Hematopoietic multipotent progenitor cell (in vitro differentiated cells): ENCODE results near the gene HCN4. TPM values are rescaled to one million over a fixed set of nuclear protein-coding genes. Genes with fewer than 3 reads are reported as not detected.
"Not testable (repeated sequence)": the region's sequence is repeated elsewhere in the genome, so short reads cannot be mapped to it uniquely, and the experiment has no call there.

Experiments used
- DNase-seq, 3 donors: peaks; one replicate each; pipeline ENCODE4 v3.0.0-alpha.2; 2011 to 2015; ENCODE audit warnings: low read depth in 2 of 3, low spot score in 2 of 3
- total RNA-seq: library from RNA; depleted of rRNA; stranded (reverse); fragments of >200 nt; gene quantifications from one replicate; pipeline ENCODE4 v1.2.3, GENCODE V29; 2012

The HCN4 gene
- total RNA-seq: under 0.01 TPM

- no peak for DNase-seq
These were observed at the start of gene HCN4 for GRCh38 chr15:73368301-73369136. Gene HCN4 (minus strand): TSS chr15:73368958. CDS start chr15:73368270, 688 bp downstream.

DNA sequence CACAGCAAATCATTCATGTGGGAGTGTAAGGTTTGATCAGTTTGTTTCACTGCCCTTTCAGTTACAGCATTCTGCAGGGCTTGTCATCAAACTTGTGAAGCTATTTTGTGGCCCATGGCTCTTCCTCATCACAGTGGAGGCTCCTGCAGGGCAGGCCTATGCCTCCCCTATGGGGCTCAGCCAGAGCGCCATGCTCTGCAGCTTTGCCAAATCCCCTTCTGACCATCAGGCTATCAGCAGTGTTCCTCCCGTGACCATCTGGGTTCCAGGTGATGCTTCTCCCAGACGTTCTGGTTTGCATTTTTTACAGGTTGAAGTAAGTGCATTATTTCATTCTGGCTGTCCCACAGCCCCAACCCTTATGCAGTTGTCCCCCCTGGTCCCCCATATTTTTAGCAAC is 46.1 kb upstream of the HCN4 start:
- no peak for DNase-seq

GRCh38 chr15:73403171-73403570 is 34.4 kb upstream of the HCN4 start:
- no peak for DNase-seq

- DNase-seq: not testable (repeated sequence)
These were observed 31.5 kb upstream of the HCN4 start for GRCh38 chr15:73400222-73400621.

DNA sequence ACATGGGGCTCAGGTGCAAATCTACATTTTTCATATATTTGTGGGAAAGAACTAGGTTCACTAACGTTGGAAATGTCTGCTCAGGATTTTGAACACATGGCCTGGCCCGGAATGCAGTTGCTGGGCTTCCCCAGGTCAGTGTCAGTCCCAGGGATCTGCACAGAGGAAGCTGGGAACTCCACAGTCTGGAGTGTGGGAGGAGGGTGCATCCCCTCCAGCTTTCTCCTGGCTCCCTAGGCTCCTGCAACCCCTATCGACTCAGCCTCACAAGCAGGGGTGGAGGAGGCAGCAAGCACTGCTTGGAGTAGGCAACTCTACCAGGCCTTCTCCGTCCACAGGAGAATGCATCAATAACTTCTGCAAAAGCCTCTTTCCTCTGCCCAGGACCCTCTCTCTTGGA is 30.1 kb upstream of the HCN4 start:
- DNase-seq: no peak

DNA sequence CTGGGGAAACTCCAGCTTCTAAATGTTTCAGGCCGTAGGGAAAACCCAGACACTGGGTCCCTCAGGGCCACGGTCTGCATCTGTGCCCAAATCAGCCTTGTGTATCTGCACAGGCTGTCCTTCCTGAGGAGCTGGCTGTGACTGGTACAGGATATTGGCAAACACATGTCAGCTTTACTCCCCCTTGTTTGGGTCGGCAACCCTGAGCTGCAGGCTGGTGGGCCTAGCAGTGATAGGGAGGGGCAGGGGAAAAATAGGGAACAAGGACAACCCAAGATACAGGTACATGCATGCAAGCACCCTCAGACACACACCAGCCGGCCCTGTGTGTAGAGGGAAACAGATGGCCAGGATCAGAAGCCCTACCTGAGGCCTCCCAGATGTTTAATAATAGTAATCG is 28.7 kb upstream of the HCN4 start:
- no peak for DNase-seq

DNA sequence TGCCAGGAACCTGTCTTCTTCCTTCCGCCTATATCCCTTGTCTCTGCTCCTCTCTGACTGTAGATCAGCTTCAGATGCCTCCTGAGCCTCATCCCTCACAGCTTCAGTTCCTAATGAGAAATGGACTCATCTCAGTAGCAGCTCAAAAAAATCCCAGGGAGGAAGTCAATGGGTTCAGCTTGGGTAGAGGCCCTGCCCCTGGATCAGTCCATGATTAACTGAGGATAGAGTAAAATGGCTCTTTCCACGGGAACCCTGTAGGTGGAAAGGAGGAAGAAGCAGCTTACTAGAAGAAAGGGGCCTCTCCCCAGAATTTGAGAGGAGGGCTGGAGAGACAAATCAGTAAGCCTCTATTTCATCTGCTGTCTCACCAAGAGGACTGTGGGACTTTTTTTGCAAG is 26.9 kb upstream of the HCN4 start:
- no peak for DNase-seq

DNA sequence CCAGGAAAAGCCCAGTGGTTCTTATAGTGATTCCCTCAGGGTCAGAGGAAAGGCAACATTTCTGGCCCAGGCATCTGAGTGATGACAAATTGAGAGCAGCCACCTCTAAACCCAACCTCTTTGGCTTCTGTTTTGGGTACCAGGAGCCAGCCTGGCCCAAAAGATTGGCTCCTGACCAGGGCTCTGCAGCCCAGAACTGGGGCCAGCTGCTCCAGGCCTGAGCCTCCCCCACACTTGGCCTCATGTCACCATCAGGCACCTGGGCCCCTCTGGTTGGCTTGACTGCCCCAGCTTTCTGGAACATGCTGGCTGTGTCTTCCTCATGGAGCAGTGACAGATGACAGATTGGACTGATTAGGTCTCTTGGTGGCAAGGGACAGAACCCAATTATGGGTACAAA is 26.0 kb upstream of the HCN4 start:
- no peak for DNase-seq

DNA sequence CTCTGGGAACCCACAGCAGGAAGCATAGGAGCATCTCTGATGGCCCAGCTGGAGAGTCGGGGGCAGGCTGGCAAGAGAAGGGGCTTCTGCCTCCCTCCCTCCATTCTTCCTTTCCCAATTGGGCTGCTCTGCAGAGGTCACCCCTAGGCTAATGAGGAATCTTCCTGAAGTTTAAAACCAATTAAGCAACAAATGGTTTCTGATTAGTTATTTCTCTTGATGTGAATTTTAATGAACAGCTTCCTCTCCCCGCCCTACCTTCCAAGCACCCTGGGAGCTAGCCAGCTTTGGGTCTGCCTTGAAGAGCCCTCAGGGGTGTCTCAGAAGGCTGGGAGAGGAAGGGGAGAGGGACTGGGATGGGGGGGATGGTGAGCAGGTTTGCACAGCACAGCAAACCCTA is 24.6 kb upstream of the HCN4 start:
- DNase-seq: no peak

- no peak for DNase-seq
These were observed 23.3 kb upstream of the HCN4 start for GRCh38 chr15:73392025-73392424.

DNA sequence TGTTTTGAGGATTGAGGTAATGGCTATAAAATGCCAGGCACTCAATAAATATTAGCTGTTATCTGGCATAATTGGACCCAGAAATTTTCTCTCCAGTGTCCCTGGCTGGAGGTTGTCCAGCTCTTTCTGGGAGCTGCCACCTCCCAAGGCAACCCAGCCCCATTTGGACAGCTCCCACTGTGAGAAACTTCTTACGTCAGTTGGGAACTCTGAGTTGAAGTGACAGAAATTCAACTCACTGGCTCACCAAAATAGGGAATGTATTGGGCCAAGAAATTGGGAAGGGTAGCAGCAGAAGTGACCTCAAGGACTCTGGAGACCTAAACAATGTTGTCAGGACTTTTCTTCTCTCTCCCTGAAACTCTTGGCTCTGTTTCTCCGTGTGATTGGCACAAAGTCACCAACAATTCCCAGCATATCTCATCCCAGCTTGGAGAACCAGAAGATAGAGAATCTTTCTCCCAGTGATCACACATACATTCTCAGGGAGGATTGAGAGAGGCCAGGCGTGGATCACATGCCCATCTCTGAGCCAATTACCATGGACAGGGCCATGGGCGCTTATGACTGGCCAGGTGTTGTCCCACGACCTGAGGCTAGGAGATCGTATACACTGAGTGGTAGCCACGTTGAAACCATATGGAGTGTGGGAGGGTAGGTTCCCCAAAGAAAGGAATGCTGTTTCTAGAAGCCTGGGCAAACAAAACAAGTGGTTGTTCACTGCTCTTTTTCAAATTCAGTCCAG is 22.5 kb upstream of the HCN4 start:
- DNase-seq: no peak

DNA sequence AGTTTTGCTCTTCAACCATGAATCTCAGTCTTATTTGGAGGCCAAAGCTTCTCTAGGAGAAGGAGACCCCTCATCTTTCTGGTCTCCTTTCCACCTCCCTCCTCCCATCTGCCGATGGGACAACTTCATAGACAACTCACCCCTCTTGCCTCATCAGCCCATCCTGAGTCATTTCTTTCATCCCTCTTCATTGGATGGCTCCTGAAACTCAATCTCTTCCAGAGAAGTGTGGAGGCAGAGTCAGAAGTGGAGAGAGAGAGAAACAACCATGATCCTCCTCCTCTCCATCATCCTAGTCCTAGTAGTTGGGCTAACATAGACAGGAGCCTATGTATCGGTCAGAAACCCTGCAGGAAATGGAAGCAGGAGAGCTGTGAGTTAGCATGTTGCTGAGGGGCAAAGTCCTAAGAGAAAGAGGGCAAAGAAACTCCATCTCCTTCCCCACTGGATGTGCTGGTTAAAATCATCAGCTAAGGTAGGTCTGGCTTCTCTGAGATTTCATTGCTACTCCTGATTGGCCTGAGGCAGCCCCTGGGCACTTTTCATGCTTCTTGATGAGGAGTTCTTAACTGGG is 21.3 kb upstream of the HCN4 start:
- no peak for DNase-seq

- DNase-seq: no peak
These were observed 20.8 kb upstream of the HCN4 start for GRCh38 chr15:73389539-73389938.

- no peak for DNase-seq
These were observed 19.6 kb upstream of the HCN4 start for GRCh38 chr15:73388256-73388781.

DNA sequence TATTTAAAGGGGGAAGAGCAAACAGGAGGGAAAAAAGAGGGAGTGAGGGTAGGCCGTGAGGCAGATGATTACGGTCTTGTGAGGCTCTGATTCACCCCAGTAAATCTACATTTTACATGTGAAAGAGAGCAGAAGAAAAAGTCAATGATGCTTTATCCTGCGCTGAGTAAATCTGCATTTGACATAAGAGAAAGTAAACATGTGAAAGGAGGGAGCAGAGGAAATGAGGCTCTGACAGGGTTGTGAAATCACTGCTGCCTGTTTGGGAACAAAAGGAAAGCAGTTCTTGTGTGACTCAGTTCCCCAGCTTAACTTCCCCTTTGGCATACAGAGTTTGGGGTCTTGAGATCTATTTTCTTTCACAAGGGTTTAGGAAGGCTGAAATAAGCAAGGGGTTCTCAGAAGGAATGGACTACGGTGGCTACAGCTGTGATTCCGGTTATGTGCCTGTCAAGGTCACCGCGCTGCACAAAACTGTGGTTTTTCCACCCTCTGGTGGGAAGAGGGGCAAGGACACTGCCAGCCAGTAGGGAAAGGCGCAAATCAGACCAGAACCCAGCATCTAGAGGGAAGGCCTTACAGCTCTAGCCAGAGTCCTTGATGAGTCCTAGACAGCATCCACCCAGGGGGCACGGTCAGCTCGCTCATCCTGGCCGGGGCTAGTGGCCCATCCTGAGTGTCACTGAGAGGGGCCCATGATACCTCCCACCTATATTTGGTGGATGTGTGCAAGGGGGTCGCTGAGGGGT is 18.9 kb upstream of the HCN4 start:
- no peak for DNase-seq

DNA sequence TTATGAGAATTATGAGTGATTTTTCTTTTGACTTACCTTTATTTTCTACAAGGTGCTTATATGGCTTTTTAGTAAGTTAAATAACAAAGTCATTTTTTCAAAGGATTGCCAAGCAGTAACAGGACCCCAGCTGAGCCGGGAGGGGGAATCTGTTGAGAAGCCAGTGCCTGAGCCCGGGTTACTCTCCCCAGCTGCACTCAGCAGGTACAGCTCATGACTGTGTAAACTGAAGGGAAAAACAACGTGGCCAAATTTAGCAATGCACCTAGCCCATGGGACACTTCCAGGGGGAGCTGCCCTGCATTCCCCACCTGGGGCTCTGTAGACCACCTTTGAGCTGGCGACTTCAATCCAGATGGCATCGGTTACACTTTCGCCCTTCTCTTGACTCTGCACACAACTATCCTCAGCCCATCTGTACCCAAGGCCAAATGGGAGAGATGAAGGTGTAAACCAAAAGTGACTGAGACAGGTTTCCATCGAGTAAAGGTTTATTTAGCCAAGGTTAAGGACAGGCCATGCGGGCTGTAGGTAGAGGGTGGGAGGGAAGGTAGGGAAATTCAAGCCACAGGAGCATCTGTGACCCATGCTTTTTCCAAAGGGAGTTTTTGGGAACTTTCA is 18.2 kb upstream of the HCN4 start:
- no peak for DNase-seq

GRCh38 chr15:73386238-73386637 is 17.5 kb upstream of the HCN4 start:
- DNase-seq: no peak

- no peak for DNase-seq
These were observed 16.4 kb upstream of the HCN4 start for GRCh38 chr15:73385205-73385604.

DNA sequence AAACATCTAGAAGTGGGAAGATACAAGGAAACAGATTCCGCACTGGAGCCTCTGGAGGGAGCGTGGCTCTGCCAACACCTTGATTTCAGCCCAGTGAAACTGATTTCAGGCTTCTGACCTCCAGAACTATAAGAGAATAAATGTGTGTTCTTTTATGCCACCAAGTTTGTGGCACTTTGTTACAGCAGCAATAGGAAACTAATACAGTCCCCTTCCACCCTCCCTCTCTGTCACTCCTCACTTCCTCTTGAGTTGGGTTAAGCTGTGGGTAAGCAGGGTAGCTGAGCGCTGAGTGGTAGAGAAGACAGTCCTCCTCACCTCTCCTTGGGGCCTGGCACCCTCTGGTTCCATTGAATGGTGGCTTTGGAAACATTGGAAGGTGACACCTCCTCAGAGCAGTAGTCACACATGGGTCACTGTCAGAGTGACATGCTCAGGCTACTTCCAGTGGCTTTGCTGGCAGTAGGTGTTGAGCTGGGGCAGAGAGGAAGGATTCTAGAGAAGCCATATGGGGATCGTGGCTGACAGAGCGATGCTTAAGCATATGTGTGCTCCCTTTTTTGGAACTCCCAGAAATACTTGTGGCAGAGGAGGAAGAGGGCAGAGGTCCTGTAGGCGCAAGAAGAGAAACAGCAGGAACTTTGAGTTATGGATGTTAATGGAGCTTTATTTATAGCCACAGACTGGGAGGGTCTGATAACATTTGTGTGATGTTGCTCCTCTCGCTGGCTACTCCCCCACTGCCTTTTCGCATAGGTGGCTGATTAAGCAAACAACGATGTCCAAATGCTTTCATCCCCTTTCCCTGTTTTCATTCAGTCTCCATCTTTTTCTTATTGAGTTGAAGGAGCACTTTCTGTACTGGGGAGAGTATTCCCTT is 14.8 kb upstream of the HCN4 start:
- no peak for DNase-seq
